ENCODE data around the gene MZF1. TPM values are rescaled to one million over a fixed set of nuclear protein-coding genes. Genes with fewer than 3 reads are reported as not detected.
A peak's percentile ranks its signal among the peaks of the same experiment; 100 is the strongest.

Gene MZF1
- total and polyA plus RNA-seq, 8 donors: 9.8 to 70.2 (median 12.6) TPM

DNA sequence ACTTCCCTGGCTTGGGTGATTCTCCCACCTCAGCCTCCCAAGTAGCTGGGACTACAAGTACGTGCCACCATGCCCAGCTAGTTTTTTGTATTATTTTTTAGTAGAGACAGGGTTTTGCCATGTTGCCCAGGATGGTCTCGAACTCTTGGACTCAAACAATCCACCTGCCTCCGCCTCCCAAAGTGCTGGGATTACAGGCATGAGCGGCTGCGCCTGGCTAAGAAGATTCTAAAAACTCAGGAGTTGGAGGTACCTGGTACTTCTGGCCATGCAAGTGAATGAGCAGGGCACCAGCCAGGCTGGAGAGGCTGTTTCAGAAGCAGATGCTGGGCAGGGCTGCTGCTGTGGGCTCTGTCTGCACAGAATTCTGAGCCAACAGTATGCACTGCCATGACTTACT lies 6.1 kb downstream of the MZF1 start:
- DNase-seq (peak in 4 of 6 donors; percentile 1 to 21 (median 10)), ATAC-seq (no peak), FAIRE-seq (no peak)
- H3K27me3 ChIP-seq: no peaks in the 10 kb centered on the region
- H3K36me3 ChIP-seq: no peaks in the 10 kb centered on the region
- H3K27ac ChIP-seq: no peak overlapping the region
- TF ChIP-seq, protein P1, sequence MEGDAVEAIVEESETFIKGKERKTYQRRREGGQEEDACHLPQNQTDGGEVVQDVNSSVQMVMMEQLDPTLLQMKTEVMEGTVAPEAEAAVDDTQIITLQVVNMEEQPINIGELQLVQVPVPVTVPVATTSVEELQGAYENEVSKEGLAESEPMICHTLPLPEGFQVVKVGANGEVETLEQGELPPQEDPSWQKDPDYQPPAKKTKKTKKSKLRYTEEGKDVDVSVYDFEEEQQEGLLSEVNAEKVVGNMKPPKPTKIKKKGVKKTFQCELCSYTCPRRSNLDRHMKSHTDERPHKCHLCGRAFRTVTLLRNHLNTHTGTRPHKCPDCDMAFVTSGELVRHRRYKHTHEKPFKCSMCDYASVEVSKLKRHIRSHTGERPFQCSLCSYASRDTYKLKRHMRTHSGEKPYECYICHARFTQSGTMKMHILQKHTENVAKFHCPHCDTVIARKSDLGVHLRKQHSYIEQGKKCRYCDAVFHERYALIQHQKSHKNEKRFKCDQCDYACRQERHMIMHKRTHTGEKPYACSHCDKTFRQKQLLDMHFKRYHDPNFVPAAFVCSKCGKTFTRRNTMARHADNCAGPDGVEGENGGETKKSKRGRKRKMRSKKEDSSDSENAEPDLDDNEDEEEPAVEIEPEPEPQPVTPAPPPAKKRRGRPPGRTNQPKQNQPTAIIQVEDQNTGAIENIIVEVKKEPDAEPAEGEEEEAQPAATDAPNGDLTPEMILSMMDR (IDR thresholded peaks at IDR 0.05): no peak
- WGBS, 2 donors: 96 to 97% methylated on average over 5 of the region's 5 CpGs
- intact Hi-C loops (cut with DNase I): no loop called here
- peaks cover 13 to 14% (median 14%) of the 10 kb centered on the region in 3 donors for H3K4me1 ChIP-seq
- no peaks in the 10 kb centered on the region for H3K9me3 ChIP-seq
- H3K4me3 ChIP-seq: no peak overlapping the region

- intact Hi-C loops (cut with DNase I): no loop called here
- H3K27me3 ChIP-seq: no peaks in the 10 kb centered on the region
- H3K4me3 ChIP-seq: no peak overlapping the region
- WGBS, 2 donors: 70 to 81% methylated on average over 6 of the region's 6 CpGs
- TF ChIP-seq, protein P1 (IDR thresholded peaks at IDR 0.05): no peak
- H3K27ac ChIP-seq: no peak overlapping the region
- H3K4me1 ChIP-seq: peaks cover 14 to 22% (median 19%) of the 10 kb centered on the region in 3 donors
- peak in 4 of 6 donors; percentile 4 to 28 (median 14) for DNase-seq
- ATAC-seq: no peak
- H3K36me3 ChIP-seq: no peaks in the 10 kb centered on the region
- FAIRE-seq: no peak
- H3K9me3 ChIP-seq: no peaks in the 10 kb centered on the region
These were observed 9.3 kb downstream of the MZF1 start for GRCh38 chr19:58563823-58564222.

GRCh38 chr19:58563034-58563573 lies 10.0 kb downstream of the MZF1 start:
- no peaks in the 10 kb centered on the region for H3K27me3 ChIP-seq
- ATAC-seq (no peak), FAIRE-seq (no peak), DNase-seq (peak in 4 of 6 donors; percentile 57 to 87 (median 72))
- H3K9me3 ChIP-seq: no peaks in the 10 kb centered on the region
- peak overlapping the region in 1 of 4 donors; percentile 28 for H3K27ac ChIP-seq
- peaks cover 14 to 22% (median 19%) of the 10 kb centered on the region in 3 donors for H3K4me1 ChIP-seq
- intact Hi-C loops (cut with DNase I): no loop called here
- peak overlapping the region in 3 of 4 donors; percentile 5 to 33 (median 32) for H3K4me3 ChIP-seq
- TF ChIP-seq, protein P1 (IDR thresholded peaks at IDR 0.05): no peak
- no peaks in the 10 kb centered on the region for H3K36me3 ChIP-seq
- WGBS, 2 donors: 2 to 4% methylated on average over 39 to 40 of the region's 40 CpGs

- intact Hi-C loops (cut with DNase I): no loop called here
- peaks cover 14 to 22% (median 19%) of the 10 kb centered on the region in 3 donors for H3K4me1 ChIP-seq
- FAIRE-seq (no peak), DNase-seq (peak in 3 of 6 donors; percentile 55 to 75 (median 68)), ATAC-seq (peak in 3 of 4 donors; percentile 1 to 5 (median 3))
- H3K9me3 ChIP-seq: no peaks in the 10 kb centered on the region
- H3K27ac ChIP-seq: peak overlapping the region in 2 of 4 donors; percentile 8 to 28
- TF ChIP-seq, protein P1 (IDR thresholded peaks at IDR 0.05): no peak
- no peaks in the 10 kb centered on the region for H3K36me3 ChIP-seq
- H3K27me3 ChIP-seq: no peaks in the 10 kb centered on the region
- 4 to 5% methylated on average over 86 to 107 of the region's 107 CpGs for WGBS, 2 donors
- H3K4me3 ChIP-seq: peak overlapping the region; percentile 5 to 33 (median 24)
These were observed 10.8 kb downstream of the MZF1 start for GRCh38 chr19:58562122-58563033.
